Muscle of leg (tissue), 16 donors: ENCODE measurements around the gene OR10AD1. TPM values are rescaled to one million over a fixed set of nuclear protein-coding genes. Genes with fewer than 3 reads are reported as not detected.
"Not testable (repeated sequence)": the region's sequence is repeated elsewhere in the genome, so short reads cannot be mapped to it uniquely, and the experiment has no call there.

Experiments used
- DNase-seq: peaks from one replicate; pipeline ENCODE4 v3.0.0; 2013
- H3K27ac ChIP-seq: one replicate; pipeline ENCODE4 v1.5.1; 2013; ENCODE audit warnings: mild to moderate bottlenecking, low read length, control low read depth
- H3K27me3 ChIP-seq: one replicate; pipeline ENCODE4 v1.6.1; 2013; ENCODE audit warnings: low read length; ENCODE audit not compliant: control insufficient read depth, insufficient read depth
- H3K36me3 ChIP-seq: one replicate; pipeline ENCODE4 v1.6.1; 2013; ENCODE audit warnings: low read length; ENCODE audit not compliant: control insufficient read depth, insufficient read depth
- H3K4me1 ChIP-seq: one replicate; pipeline ENCODE4 v1.6.1; 2013; ENCODE audit warnings: low read length; ENCODE audit not compliant: control insufficient read depth, insufficient read depth
- H3K4me3 ChIP-seq: one replicate; pipeline ENCODE4 v1.5.1; 2013; ENCODE audit warnings: low read length, control low read depth
- H3K9me3 ChIP-seq: replicated peaks from 2 replicates; pipeline ENCODE4 v1.6.1; 2013; ENCODE audit warnings: low read depth, low read length; ENCODE audit not compliant: control insufficient read depth
- WGBS: methylation state at CpG from one replicate; pipeline ENCODE4 v1.1.5; 2013; ENCODE audit warnings: missing lambda C conversion rate; ENCODE audit not compliant: insufficient coverage; 5-methylcytosine and 5-hydroxymethylcytosine counted together
- long read RNA-seq, 11 donors: transcript quantifications; one replicate each; lab custom pipeline, GENCODE V29; 2026
- polyA plus RNA-seq, 8 donors: library from polyadenylated mRNA; unstranded; fragments of 120-200 nt; gene quantifications; one replicate each; pipeline versions ENCODE4 v1.2.1 to v1.2.3, GENCODE V29; 2013; ENCODE audit warnings: inconsistent platforms in 1 of 8, low replicate concordance in 1 of 8; ENCODE audit not compliant: insufficient read length in 8 of 8, insufficient read depth in 1 of 8
- total RNA-seq: library from RNA; stranded (reverse); fragments of 120-200 nt; gene quantifications from one replicate; pipeline ENCODE4 v1.2.4, GENCODE V29; 2013

Gene OR10AD1, protein sequence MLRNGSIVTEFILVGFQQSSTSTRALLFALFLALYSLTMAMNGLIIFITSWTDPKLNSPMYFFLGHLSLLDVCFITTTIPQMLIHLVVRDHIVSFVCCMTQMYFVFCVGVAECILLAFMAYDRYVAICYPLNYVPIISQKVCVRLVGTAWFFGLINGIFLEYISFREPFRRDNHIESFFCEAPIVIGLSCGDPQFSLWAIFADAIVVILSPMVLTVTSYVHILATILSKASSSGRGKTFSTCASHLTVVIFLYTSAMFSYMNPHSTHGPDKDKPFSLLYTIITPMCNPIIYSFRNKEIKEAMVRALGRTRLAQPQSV
- total RNA-seq (not detected), polyA plus RNA-seq (under 1 TPM in 3 of 8 donors, not detected in 5; 0.12 to 0.22 (median 0.15) TPM)
- long read RNA-seq, donor 1 = 0 reads
- long read RNA-seq, donor 2 = 0 reads
- long read RNA-seq, donor 3 = 0 reads
- long read RNA-seq, donor 4 = 0 reads
- long read RNA-seq, donor 5 = 0 reads
- long read RNA-seq, donor 6 = 0 reads
- long read RNA-seq, donor 7 = 0 reads
- long read RNA-seq, donor 8 = 0 reads
- long read RNA-seq, donor 9, partial matches to known transcripts = 0 of 1 reads
- long read RNA-seq, donor 9, other reads (novel, unspliced or antisense) = 0 of 1 reads
- long read RNA-seq, donor 10 = 0 reads
- long read RNA-seq, donor 11 = 0 reads

DNA sequence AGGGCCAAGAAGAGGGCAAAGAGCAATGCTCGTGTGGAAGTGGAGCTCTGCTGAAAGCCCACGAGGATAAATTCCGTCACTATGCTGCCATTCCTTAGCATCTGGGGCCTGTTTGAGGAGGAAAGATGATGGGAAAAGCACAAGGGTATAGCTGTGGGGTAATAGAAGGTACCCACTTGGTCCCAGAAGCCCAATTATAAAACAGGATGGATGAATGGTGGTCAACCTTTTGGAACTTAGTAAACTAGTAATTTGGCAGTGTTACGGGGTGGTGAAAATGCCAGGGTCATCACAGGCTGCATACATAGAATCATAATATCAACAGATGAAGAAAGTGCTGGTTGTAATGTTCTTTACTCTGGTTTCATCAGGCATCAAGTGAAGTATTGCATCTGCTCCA lies at the start of gene OR10AD1:
OR10AD1 (minus strand) TSS at position 101 of the 400 bp plus-strand sequence; CDS start at position 101, 0 bp downstream.
- H3K4me1 ChIP-seq = peaks cover 6% of the 10 kb centered on the region

DNA sequence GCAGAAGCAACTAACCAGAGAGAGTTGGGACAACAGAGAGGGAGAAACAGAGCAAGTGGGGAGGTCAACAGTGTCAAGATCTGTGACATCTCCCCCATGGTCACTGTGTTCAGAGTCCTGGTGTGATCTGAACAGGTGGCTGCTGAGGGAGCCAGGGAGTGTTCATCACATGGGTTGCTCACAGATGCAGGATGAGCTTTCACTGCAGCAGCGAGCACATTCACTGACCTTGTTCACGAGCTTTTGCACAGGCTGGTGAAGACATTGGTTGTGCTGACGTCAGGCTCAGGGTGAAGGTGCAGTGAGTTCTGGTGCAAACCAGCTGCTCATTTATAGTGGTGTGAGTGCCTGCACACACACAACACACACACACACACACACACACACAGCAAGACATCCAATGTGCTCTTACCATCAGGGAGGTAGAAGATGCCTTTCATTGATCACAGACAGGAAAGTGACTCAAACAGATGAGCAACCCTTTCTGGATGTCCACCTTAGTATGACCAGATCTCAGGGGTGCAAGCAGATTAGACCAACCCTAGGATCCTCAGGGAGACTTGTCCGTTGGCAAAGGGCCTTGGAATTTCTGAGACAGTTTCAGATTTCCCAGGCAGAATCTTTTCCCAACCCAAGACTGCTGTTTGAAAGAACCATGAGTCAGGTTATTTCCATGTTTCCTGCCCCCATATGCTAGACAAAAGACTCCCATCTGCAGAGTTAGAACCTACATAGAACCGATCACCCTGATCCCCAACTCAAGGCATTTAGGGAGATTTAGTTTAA lies 44.3 kb upstream of the OR10AD1 start:
- Histone ChIP-seq H3K36me3 (no peaks in the 10 kb centered on the region), H3K4me1 (no peaks in the 10 kb centered on the region), H3K27me3 (no peaks in the 10 kb centered on the region), H3K27ac (no peak overlapping the region), H3K4me3 (no peak overlapping the region), H3K9me3 (peaks cover 3% of the 10 kb centered on the region)
- WGBS = 33% methylated on average over 1 of the region's 5 CpGs
- DNase-seq = no peak

More for the DNA sequence above, at the start of gene OR10AD1:
- 54% methylated on average over 2 of the region's 4 CpGs for WGBS
- Histone ChIP-seq H3K9me3 (peaks cover 22% of the 10 kb centered on the region), H3K27ac (no peak within 1 kb of the TSS), H3K4me3 (no peak within 1 kb of the TSS), H3K36me3 (peaks cover 4% of the 10 kb centered on the region), H3K27me3 (no peaks in the 10 kb centered on the region)
- DNase-seq = no peak

DNA sequence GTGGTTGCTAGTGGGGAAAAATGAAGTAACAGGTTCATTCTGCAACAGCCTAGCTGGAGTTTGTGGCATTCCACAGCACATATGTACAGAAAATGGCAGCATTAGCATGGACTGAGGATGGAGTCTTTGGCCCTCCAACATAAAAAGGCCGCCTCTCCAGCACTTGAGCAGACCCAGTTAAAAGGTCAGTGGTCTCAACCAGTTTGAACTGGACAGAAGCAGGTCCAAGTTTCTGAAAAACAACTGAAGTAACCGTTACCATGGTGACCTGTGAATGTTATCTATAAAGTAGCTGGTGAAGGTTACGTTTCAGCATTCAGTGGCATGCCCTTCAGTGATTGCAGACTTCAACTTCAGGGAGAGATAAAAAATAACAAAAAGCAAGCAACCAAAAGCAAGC lies 34.1 kb upstream of the OR10AD1 start:
- no peaks in the 10 kb centered on the region for H3K36me3 ChIP-seq
- H3K4me1 ChIP-seq = no peaks in the 10 kb centered on the region
- H3K4me3 ChIP-seq = no peak overlapping the region
- WGBS = 53% methylated on average over 2 of the region's 3 CpGs
- peaks cover 3% of the 10 kb centered on the region for H3K27me3 ChIP-seq
- H3K27ac ChIP-seq = no peak overlapping the region
- H3K9me3 ChIP-seq = no peaks in the 10 kb centered on the region
- no peak for DNase-seq

GRCh38 chr12:48235796-48236333 lies 32.8 kb upstream of the OR10AD1 start:
- peaks cover 3% of the 10 kb centered on the region for H3K27me3 ChIP-seq
- no peaks in the 10 kb centered on the region for H3K9me3 ChIP-seq
- no peaks in the 10 kb centered on the region for H3K4me1 ChIP-seq
- no peak for DNase-seq
- no peak overlapping the region for H3K4me3 ChIP-seq
- H3K36me3 ChIP-seq = no peaks in the 10 kb centered on the region
- 71% methylated on average over 2 of the region's 4 CpGs for WGBS
- H3K27ac ChIP-seq = no peak overlapping the region

DNA sequence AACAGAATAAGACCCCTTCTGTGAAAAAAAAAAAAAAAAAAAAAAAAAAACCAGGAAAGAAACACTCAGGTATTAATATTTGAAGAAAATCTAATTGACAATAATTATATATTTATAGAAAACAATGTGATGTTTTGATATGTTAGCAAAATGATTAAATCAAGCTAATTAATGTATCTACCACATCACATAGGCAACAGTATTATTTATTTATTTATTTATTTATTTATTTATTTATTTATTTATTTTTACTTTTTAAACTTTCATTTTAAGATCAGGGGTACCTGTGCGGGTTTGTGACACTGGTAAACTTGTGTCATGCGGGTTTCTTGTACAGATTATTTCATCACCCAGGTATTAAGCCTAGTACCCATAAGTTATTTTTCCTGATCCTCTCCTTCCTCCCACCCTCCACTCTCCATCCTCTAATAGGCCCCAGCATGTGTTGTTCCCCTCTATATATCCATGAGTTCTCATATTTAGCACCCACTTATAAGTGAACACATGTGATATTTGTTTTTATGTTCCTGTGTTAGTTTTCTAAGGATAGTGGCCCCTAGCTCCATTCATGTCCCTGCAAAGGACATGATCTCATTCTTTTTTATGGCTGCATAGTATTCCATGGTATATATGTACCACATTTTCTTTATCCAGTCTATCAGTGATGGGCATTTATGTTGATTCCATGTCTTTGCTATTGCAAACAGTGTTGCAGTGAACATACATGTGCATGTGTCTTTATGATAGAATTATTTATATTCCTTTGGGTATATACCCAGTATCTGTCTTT lies 28.3 kb upstream of the OR10AD1 start:
- H3K36me3 ChIP-seq, H3K4me1 ChIP-seq, DNase-seq, H3K27ac ChIP-seq, H3K9me3 ChIP-seq, H3K27me3 ChIP-seq, H3K4me3 ChIP-seq: not testable (repeated sequence)
- 80% methylated on average over 1 of the region's 2 CpGs for WGBS

GRCh38 chr12:48224533-48224932 lies 21.4 kb upstream of the OR10AD1 start:
- not testable (repeated sequence) for H3K36me3 ChIP-seq, H3K27ac ChIP-seq, H3K4me1 ChIP-seq, H3K4me3 ChIP-seq, H3K27me3 ChIP-seq, DNase-seq, H3K9me3 ChIP-seq
- WGBS = no CpG with 5 or more reads among the region's 3 CpGs

GRCh38 chr12:48221645-48222044 lies 18.6 kb upstream of the OR10AD1 start:
- Histone ChIP-seq H3K27me3 (no peaks in the 10 kb centered on the region), H3K4me3 (no peak overlapping the region), H3K9me3 (no peaks in the 10 kb centered on the region), H3K36me3 (no peaks in the 10 kb centered on the region), H3K4me1 (no peaks in the 10 kb centered on the region), H3K27ac (no peak overlapping the region)
- DNase-seq = no peak
- 0% methylated on average over 2 of the region's 2 CpGs for WGBS

DNA sequence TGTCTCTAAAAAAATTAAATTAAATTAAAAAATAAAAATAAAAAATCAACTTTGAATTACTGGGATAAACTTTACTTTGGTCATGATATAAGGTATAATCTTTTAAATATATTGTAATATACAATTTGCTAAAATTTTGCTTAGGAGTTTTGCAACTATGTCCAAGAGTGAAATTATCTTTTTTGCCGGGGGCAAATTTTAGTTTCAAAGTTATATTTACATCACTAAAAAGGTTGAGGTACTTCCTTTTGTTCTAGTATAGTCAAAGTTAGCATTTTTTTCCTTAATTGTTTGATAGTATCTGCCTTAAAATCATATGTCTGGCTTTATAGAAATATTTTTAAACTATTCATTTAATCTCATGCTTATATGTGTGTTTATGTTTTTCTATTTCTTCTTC lies 17.6 kb upstream of the OR10AD1 start:
- no peaks in the 10 kb centered on the region for H3K4me1 ChIP-seq
- no peaks in the 10 kb centered on the region for H3K27me3 ChIP-seq
- no peak overlapping the region for H3K27ac ChIP-seq
- DNase-seq = no peak
- no peaks in the 10 kb centered on the region for H3K36me3 ChIP-seq
- no CpG with 5 or more reads among the region's 1 CpG for WGBS
- no peaks in the 10 kb centered on the region for H3K9me3 ChIP-seq
- H3K4me3 ChIP-seq = no peak overlapping the region

DNA sequence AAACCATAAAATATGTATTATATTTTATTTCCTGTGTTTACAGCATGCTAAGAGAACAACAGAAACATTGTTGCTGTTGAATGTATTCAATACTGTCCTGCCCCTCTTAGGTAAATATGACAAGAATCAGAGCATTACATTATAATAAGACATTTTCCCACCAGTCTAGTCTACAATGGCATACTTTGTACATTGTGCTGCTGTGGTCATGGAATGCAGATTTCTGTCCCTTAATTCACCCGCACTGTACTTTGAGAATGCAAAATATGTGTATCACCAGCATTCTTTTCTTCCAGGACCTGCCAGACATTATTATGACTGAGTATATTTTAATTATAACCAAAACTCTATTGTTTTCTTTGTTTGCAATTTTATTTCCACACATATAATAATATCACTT lies 16.5 kb upstream of the OR10AD1 start:
- no peaks in the 10 kb centered on the region for H3K27me3 ChIP-seq
- no peaks in the 10 kb centered on the region for H3K9me3 ChIP-seq
- H3K36me3 ChIP-seq = no peaks in the 10 kb centered on the region
- H3K4me1 ChIP-seq = no peaks in the 10 kb centered on the region
- DNase-seq = no peak
- no peak overlapping the region for H3K4me3 ChIP-seq
- H3K27ac ChIP-seq = no peak overlapping the region
- no CpG with 5 or more reads among the region's 1 CpG for WGBS
